Neural progenitor cell (in vitro differentiated cells): ENCODE results near the gene TUBGCP3.

ENCODE experiments used
- EZH2 ChIP-seq: fragments of 200-600 bp; sonication (generic); IDR thresholded peaks from 2 replicates; pipeline ENCODE4 v1.6.1; 2017; ENCODE audit warnings: antibody characterized with exemption, mild to moderate bottlenecking, moderate library complexity
- EZH2phosphoT487 ChIP-seq: fragments of 200-600 bp; sonication (generic); IDR thresholded peaks from 2 replicates; pipeline ENCODE4 v1.6.1; 2017; ENCODE audit warnings: antibody characterized with exemption
- TF ChIP-seq, protein P1 (sequence below): fragments of 200-600 bp; sonication (generic); IDR thresholded peaks from 2 replicates; pipeline ENCODE4 v1.5.1; 2017; ENCODE audit warnings: antibody characterized with exemption, mild to moderate bottlenecking

DNA sequence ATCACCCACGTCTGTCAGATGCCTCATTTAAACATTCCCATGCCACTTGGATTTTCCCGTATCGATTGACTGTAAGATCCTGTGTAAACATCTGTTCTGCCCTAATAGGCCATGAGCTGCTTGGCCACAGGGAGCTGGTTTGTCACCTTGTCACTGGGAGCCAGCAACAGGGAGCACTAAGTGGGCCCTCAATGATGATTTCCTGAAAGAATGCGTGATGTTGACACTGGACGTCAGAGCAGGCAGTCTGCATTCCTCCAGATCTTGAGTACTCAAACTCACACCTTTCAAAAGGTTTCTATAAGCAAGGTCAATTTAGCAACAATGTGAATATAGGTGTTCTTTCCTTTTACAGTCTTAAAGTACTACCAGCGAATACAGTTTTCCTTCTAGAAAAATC is 78.8 kb downstream of the TUBGCP3 start:
- TF ChIP-seq EZH2, result no peak
- TF ChIP-seq, protein P1, sequence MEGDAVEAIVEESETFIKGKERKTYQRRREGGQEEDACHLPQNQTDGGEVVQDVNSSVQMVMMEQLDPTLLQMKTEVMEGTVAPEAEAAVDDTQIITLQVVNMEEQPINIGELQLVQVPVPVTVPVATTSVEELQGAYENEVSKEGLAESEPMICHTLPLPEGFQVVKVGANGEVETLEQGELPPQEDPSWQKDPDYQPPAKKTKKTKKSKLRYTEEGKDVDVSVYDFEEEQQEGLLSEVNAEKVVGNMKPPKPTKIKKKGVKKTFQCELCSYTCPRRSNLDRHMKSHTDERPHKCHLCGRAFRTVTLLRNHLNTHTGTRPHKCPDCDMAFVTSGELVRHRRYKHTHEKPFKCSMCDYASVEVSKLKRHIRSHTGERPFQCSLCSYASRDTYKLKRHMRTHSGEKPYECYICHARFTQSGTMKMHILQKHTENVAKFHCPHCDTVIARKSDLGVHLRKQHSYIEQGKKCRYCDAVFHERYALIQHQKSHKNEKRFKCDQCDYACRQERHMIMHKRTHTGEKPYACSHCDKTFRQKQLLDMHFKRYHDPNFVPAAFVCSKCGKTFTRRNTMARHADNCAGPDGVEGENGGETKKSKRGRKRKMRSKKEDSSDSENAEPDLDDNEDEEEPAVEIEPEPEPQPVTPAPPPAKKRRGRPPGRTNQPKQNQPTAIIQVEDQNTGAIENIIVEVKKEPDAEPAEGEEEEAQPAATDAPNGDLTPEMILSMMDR, result no peak
- no peak for TF ChIP-seq EZH2phosphoT487
